T-cell (primary cell): ENCODE data around the gene GRM8. TPM values are rescaled to one million over a fixed set of nuclear protein-coding genes. Genes with fewer than 3 reads are reported as not detected.
A peak's percentile ranks its signal among the peaks of the same experiment; 100 is the strongest.

Experiments
- ATAC-seq, 4 experiments: fragments of 200-7000 bp in 3 of 4; fragments of 150-1000 bp in 1 of 4; cut with Tn5 transposase; replicated peaks in 1 of 4; 1 replicate in 3 of 4; 2 replicates in 1 of 4; pipeline ENCODE4 v1.10.0; 2021; ENCODE audit warnings: moderate library complexity in 3 of 4, mild to moderate bottlenecking in 2 of 4, moderate number of reproducible peaks in 1 of 4
- CTCF ChIA-PET, 2 donors: fragments of 300-600 bp; sonication (Branson Sonifier 250); formaldehyde crosslinking; loops; one replicate each; lab custom pipeline; 2022; ENCODE audit warnings: antibody characterized with exemption in 2 of 2; lab: Charles Lee
- POLR2A ChIA-PET, 2 donors: fragments of 300-600 bp; sonication (Branson Sonifier 250); formaldehyde crosslinking; loops; one replicate each; lab custom pipeline; 2022; ENCODE audit warnings: antibody characterized with exemption in 2 of 2; lab: Charles Lee
- DNase-seq, 35 experiments: peaks; one replicate each; pipeline versions ENCODE4 v3.0.0 to v3.0.0-alpha.2; 2013 to 2023
- H3K27ac ChIP-seq: one replicate; pipeline ENCODE4 v1.5.1; 2013; ENCODE audit warnings: low read length
- H3K27me3 ChIP-seq, 2 experiments: replicated peaks in 1 of 2; 1 replicate in 1 of 2; 2 replicates in 1 of 2; pipeline versions ENCODE4 v1.6.1 to v1.7.0; 2013; ENCODE audit warnings: low read length in 1 of 2, mixed read lengths in 1 of 2; ENCODE audit not compliant: control insufficient read depth in 2 of 2, insufficient read depth in 2 of 2; ENCODE audit errors: extremely low read depth in 1 of 2
- H3K36me3 ChIP-seq, 2 donors: 1 replicate in 1 of 2; 2 replicates in 1 of 2; pipeline versions ENCODE4 v1.6.1 to v1.7.0; 2013; ENCODE audit warnings: low read length in 1 of 2; ENCODE audit not compliant: control insufficient read depth in 2 of 2, insufficient read depth in 1 of 2; ENCODE audit errors: extremely low read depth in 1 of 2
- H3K4me1 ChIP-seq, 2 experiments: 1 replicate in 1 of 2; 2 replicates in 1 of 2; pipeline versions ENCODE4 v1.6.1 to v1.7.0; 2013; ENCODE audit warnings: low read length in 2 of 2, mixed read lengths in 1 of 2; ENCODE audit not compliant: insufficient read depth in 2 of 2, control insufficient read depth in 1 of 2; ENCODE audit errors: extremely low read depth in 1 of 2
- H3K4me3 ChIP-seq, 2 donors: 1 replicate in 1 of 2; 2 replicates in 1 of 2; pipeline versions ENCODE4 v1.5.1 to v1.7.0; 2013; ENCODE audit warnings: mild to moderate bottlenecking in 2 of 2, low read length in 1 of 2, moderate library complexity in 1 of 2; ENCODE audit not compliant: control insufficient read depth in 1 of 2; ENCODE audit errors: extremely low read depth in 1 of 2
- H3K9me3 ChIP-seq: 2 replicates; pipeline ENCODE4 v1.7.0; 2013
- H3K27ac Mint-ChIP-seq, 2 donors: one replicate each; pipeline ENCODE4 v1.8.0; 2020 to 2021; ENCODE audit warnings: mild to moderate bottlenecking in 2 of 2, mixed read lengths in 2 of 2
- H3K27me3 Mint-ChIP-seq, 2 donors: one replicate each; pipeline ENCODE4 v1.8.0; 2021 to 2022; ENCODE audit warnings: mixed read lengths in 2 of 2
- H3K36me3 Mint-ChIP-seq: one replicate; pipeline ENCODE4 v1.8.0; 2021; ENCODE audit warnings: mixed read lengths
- H3K4me1 Mint-ChIP-seq, 3 donors: one replicate each; pipeline ENCODE4 v1.8.0; 2020 to 2022; ENCODE audit warnings: mixed read lengths in 3 of 3, mild to moderate bottlenecking in 1 of 3
- H3K4me3 Mint-ChIP-seq, 3 donors: one replicate each; pipeline ENCODE4 v1.8.0; 2020 to 2022; ENCODE audit warnings: mild to moderate bottlenecking in 3 of 3, mixed read lengths in 3 of 3, moderate library complexity in 3 of 3
- H3K9me3 Mint-ChIP-seq, 3 donors: one replicate each; pipeline ENCODE4 v1.8.0; 2020 to 2022; ENCODE audit warnings: mixed read lengths in 3 of 3
- WGBS: methylation state at CpG from one replicate; pipeline ENCODE4 v1.1.5; 2013; ENCODE audit warnings: missing lambda C conversion rate; ENCODE audit not compliant: insufficient coverage; 5-methylcytosine and 5-hydroxymethylcytosine counted together
- total RNA-seq, 35 experiments: library from RNA in 6 of 35; stranded (reverse) in 6 of 35; fragments of 120-200 nt in 1 of 35; gene quantifications; one replicate each; pipeline versions ENCODE4 v1.2.1 to v1.2.4 and lab custom pipeline; 2013 to 2026

Gene GRM8
- total RNA-seq, 5 donors from 2014 or later (not counting 1 experiment from before 2014, with no cell fraction given) = not detected

- H3K4me1 Mint-ChIP-seq = no peaks in the 10 kb centered on the region
- Histone ChIP-seq H3K9me3 (no peaks in the 10 kb centered on the region), H3K27me3 (peaks cover 0 to 9% of the 10 kb centered on the region in 2 experiments), H3K4me1 (no peaks in the 10 kb centered on the region), H3K36me3 (no peaks in the 10 kb centered on the region), H3K27ac (no peak overlapping the region), H3K4me3 (no peak overlapping the region)
- no peak overlapping the region for H3K4me3 Mint-ChIP-seq
- H3K9me3 Mint-ChIP-seq = peaks cover 0 to 3% (median 0%) of the 10 kb centered on the region in 3 donors
- DNase-seq = no peak
- ATAC-seq = peak in 1 of 4 experiments; percentile 19
- H3K36me3 Mint-ChIP-seq = no peaks in the 10 kb centered on the region
- H3K27ac Mint-ChIP-seq = no peak overlapping the region
- H3K27me3 Mint-ChIP-seq = no peaks in the 10 kb centered on the region
- CTCF ChIA-PET = no interaction called here
- 82% methylated on average over 6 of the region's 11 CpGs for WGBS
- POLR2A ChIA-PET = no interaction called here
These were observed 561.6 kb downstream of the GRM8 start for GRCh38 chr7:126690848-126691751.

GRCh38 chr7:126690104-126690503 lies 562.6 kb downstream of the GRM8 start:
- peaks cover 0 to 3% (median 0%) of the 10 kb centered on the region in 3 donors for H3K9me3 Mint-ChIP-seq
- H3K36me3 Mint-ChIP-seq = no peaks in the 10 kb centered on the region
- H3K4me1 ChIP-seq = no peaks in the 10 kb centered on the region
- no peak for DNase-seq
- CTCF ChIA-PET = no interaction called here
- no peaks in the 10 kb centered on the region for H3K36me3 ChIP-seq
- H3K4me3 ChIP-seq = no peak overlapping the region
- H3K27ac ChIP-seq = no peak overlapping the region
- H3K27me3 Mint-ChIP-seq = no peaks in the 10 kb centered on the region
- POLR2A ChIA-PET = no interaction called here
- peaks cover 0 to 9% of the 10 kb centered on the region in 2 experiments for H3K27me3 ChIP-seq
- H3K27ac Mint-ChIP-seq = no peak overlapping the region
- H3K4me3 Mint-ChIP-seq = no peak overlapping the region
- no peaks in the 10 kb centered on the region for H3K9me3 ChIP-seq
- H3K4me1 Mint-ChIP-seq = no peaks in the 10 kb centered on the region
- 94% methylated on average over 12 of the region's 15 CpGs for WGBS
- ATAC-seq = no peak

DNA sequence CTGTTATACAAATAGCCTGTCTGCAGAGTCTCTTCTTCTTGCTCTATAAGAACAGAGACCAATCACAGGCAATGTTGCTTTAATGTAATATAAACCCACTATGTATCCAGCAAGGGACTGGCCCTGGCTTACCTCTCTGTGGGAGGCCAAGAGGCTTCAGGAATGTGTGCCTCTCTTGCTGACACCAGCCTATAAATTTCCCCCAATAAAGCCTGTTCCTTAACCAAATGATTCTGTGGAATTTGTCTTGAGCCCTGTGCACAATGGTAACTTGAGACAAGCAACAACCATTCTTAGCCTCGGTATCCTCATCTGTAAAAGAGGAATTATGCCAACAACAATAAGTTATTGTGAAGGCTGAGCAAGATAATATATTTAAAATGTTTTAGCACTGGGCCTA lies 563.7 kb downstream of the GRM8 start:
- Histone ChIP-seq H3K4me3 (no peak overlapping the region), H3K9me3 (no peaks in the 10 kb centered on the region), H3K27ac (no peak overlapping the region), H3K36me3 (no peaks in the 10 kb centered on the region), H3K4me1 (no peaks in the 10 kb centered on the region), H3K27me3 (peaks cover 0 to 9% of the 10 kb centered on the region in 2 experiments)
- Mint-ChIP-seq H3K9me3 (peaks cover 0 to 3% (median 0%) of the 10 kb centered on the region in 3 donors), H3K27me3 (no peaks in the 10 kb centered on the region), H3K36me3 (no peaks in the 10 kb centered on the region), H3K27ac (no peak overlapping the region), H3K4me1 (no peaks in the 10 kb centered on the region), H3K4me3 (no peak overlapping the region)
- WGBS = no CpG with 5 or more reads among the region's 1 CpG
- ChIA-PET POLR2A (no interaction called here), CTCF (no interaction called here)
- ATAC-seq (no peak), DNase-seq (no peak)

GRCh38 chr7:126686474-126686873 lies 566.3 kb downstream of the GRM8 start:
- WGBS = 54% methylated on average over 3 of the region's 5 CpGs
- no peaks in the 10 kb centered on the region for H3K4me1 Mint-ChIP-seq
- H3K4me1 ChIP-seq = no peaks in the 10 kb centered on the region
- no peak overlapping the region for H3K4me3 ChIP-seq
- H3K27me3 Mint-ChIP-seq = no peaks in the 10 kb centered on the region
- ATAC-seq = no peak
- POLR2A ChIA-PET = no interaction called here
- no peak overlapping the region for H3K4me3 Mint-ChIP-seq
- DNase-seq = no peak
- H3K27ac ChIP-seq = no peak overlapping the region
- peaks cover 0 to 3% (median 0%) of the 10 kb centered on the region in 3 donors for H3K9me3 Mint-ChIP-seq
- CTCF ChIA-PET = no interaction called here
- H3K36me3 Mint-ChIP-seq = no peaks in the 10 kb centered on the region
- peaks cover 0 to 9% of the 10 kb centered on the region in 2 experiments for H3K27me3 ChIP-seq
- H3K27ac Mint-ChIP-seq = no peak overlapping the region
- H3K9me3 ChIP-seq = no peaks in the 10 kb centered on the region
- H3K36me3 ChIP-seq = no peaks in the 10 kb centered on the region

GRCh38 chr7:126685596-126685995 lies 567.1 kb downstream of the GRM8 start:
- peak in 1 of 4 experiments; percentile 14 for ATAC-seq
- Mint-ChIP-seq H3K9me3 (peaks cover 0 to 3% (median 0%) of the 10 kb centered on the region in 3 donors), H3K27ac (no peak overlapping the region), H3K27me3 (no peaks in the 10 kb centered on the region), H3K4me1 (no peaks in the 10 kb centered on the region), H3K4me3 (no peak overlapping the region), H3K36me3 (no peaks in the 10 kb centered on the region)
- POLR2A ChIA-PET = no interaction called here
- Histone ChIP-seq H3K36me3 (no peaks in the 10 kb centered on the region), H3K27me3 (peaks cover 0 to 4% of the 10 kb centered on the region in 2 experiments), H3K27ac (no peak overlapping the region), H3K4me1 (no peaks in the 10 kb centered on the region), H3K9me3 (no peaks in the 10 kb centered on the region), H3K4me3 (no peak overlapping the region)
- DNase-seq = no peak
- 97% methylated on average over 10 of the region's 10 CpGs for WGBS
- CTCF ChIA-PET = no interaction called here

GRCh38 chr7:126685018-126685573 lies 567.6 kb downstream of the GRM8 start:
- Histone ChIP-seq H3K4me1 (no peaks in the 10 kb centered on the region), H3K27ac (no peak overlapping the region), H3K27me3 (peaks cover 0 to 4% of the 10 kb centered on the region in 2 experiments), H3K4me3 (no peak overlapping the region), H3K9me3 (no peaks in the 10 kb centered on the region), H3K36me3 (no peaks in the 10 kb centered on the region)
- peaks cover 0 to 2% (median 0%) of the 10 kb centered on the region in 3 donors for H3K9me3 Mint-ChIP-seq
- no peak for DNase-seq
- H3K36me3 Mint-ChIP-seq = no peaks in the 10 kb centered on the region
- 81% methylated on average over 7 of the region's 11 CpGs for WGBS
- H3K4me3 Mint-ChIP-seq = no peak overlapping the region
- H3K27me3 Mint-ChIP-seq = no peaks in the 10 kb centered on the region
- POLR2A ChIA-PET = no interaction called here
- CTCF ChIA-PET = no interaction called here
- H3K27ac Mint-ChIP-seq = no peak overlapping the region
- peak in 2 of 4 experiments; percentile 12 to 17 for ATAC-seq
- no peaks in the 10 kb centered on the region for H3K4me1 Mint-ChIP-seq
